HepG2 (cell line): ENCODE data around the gene DLG2. TPM values are rescaled to one million over a fixed set of nuclear protein-coding genes. Genes with fewer than 3 reads are reported as not detected.

Experiments
- HOXA3 ChIP-seq: sonication (generic); formaldehyde crosslinking; IDR thresholded peaks from 2 replicates; pipeline ENCODE4 v1.5.0; 2020; ENCODE audit warnings: missing genetic modification reagents
- ZNF574 ChIP-seq: sonication (generic); formaldehyde crosslinking; IDR thresholded peaks from 2 replicates; pipeline ENCODE4 v1.4.0; 2020; ENCODE audit warnings: missing genetic modification reagents
- ZNF597 ChIP-seq: sonication (generic); formaldehyde crosslinking; IDR thresholded peaks from 2 replicates; pipeline ENCODE4 v1.5.0; 2020; ENCODE audit warnings: missing genetic modification reagents
- polyA plus RNA-seq, 8 experiments: library from polyadenylated mRNA; depleted of rRNA in 3 of 8; stranded (reverse) in 7 of 8; unstranded in 1 of 8; fragments of >200 nt; fragmentation: Illumina TruSeq in 4 of 8; extraction: Trizol in 4 of 8; gene quantifications; 2 replicates each; pipeline versions ENCODE4 v1.2.1 to v1.2.3, GENCODE V29; 2011 to 2016; ENCODE audit warnings: low read depth in 4 of 8, missing spikeins in 1 of 8, mixed read lengths in 1 of 8; ENCODE audit not compliant: insufficient read depth in 1 of 8
- total RNA-seq, 5 experiments: library from RNA; depleted of rRNA; stranded (reverse); fragments of >200 nt; fragmentation: Illumina TruSeq; extraction: Trizol; gene quantifications; 2 replicates each; pipeline ENCODE4 v1.2.3, GENCODE V29; 2016; ENCODE audit warnings: low read depth in 1 of 5
- TF ChIP-seq, protein P1 (sequence below): sonication (generic); formaldehyde crosslinking; IDR thresholded peaks from 2 replicates; pipeline ENCODE4 v1.5.0; 2020; ENCODE audit warnings: mild to moderate bottlenecking, missing genetic modification reagents
- TF ChIP-seq, protein P2 (sequence below): sonication (generic); formaldehyde crosslinking; IDR thresholded peaks from 2 replicates; pipeline ENCODE4 v1.4.0; 2020; ENCODE audit warnings: mild to moderate bottlenecking, missing genetic modification reagents

Gene DLG2
- total and polyA plus RNA-seq, 2 of the 13 experiments (the other 11 are each of a cell fraction or from before 2014, with no cell fraction given): 0.46 to 1.0 TPM

DNA sequence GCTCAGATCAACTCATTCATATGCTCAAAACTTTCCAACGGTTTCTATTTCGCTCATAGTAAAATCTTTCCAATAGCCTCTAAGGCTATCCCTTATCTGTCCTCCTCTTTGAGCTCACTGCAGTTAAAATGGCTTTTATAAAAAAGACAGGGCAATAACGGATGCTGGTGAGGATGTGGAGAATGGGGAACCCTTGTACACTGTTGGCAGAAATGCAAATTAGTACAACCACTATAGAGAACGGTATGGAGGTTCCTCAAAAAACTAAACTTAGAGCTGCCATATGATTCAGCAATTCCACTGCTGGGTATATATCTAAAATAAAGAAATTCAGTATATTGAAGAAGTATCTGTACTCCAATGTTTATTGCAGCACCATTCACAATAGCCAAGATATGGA is 345.6 kb downstream of the DLG2 start (continued):
- TF ChIP-seq, protein P1, sequence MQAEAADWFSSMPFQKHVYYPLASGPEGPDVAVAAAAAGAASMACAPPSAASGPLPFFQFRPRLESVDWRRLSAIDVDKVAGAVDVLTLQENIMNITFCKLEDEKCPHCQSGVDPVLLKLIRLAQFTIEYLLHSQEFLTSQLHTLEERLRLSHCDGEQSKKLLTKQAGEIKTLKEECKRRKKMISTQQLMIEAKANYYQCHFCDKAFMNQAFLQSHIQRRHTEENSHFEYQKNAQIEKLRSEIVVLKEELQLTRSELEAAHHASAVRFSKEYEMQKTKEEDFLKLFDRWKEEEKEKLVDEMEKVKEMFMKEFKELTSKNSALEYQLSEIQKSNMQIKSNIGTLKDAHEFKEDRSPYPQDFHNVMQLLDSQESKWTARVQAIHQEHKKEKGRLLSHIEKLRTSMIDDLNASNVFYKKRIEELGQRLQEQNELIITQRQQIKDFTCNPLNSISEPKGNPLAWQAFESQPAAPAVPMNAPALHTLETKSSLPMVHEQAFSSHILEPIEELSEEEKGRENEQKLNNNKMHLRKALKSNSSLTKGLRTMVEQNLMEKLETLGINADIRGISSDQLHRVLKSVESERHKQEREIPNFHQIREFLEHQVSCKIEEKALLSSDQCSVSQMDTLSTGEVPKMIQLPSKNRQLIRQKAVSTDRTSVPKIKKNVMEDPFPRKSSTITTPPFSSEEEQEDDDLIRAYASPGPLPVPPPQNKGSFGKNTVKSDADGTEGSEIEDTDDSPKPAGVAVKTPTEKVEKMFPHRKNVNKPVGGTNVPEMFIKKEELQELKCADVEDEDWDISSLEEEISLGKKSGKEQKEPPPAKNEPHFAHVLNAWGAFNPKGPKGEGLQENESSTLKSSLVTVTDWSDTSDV: no peak
- TF ChIP-seq, protein P2, sequence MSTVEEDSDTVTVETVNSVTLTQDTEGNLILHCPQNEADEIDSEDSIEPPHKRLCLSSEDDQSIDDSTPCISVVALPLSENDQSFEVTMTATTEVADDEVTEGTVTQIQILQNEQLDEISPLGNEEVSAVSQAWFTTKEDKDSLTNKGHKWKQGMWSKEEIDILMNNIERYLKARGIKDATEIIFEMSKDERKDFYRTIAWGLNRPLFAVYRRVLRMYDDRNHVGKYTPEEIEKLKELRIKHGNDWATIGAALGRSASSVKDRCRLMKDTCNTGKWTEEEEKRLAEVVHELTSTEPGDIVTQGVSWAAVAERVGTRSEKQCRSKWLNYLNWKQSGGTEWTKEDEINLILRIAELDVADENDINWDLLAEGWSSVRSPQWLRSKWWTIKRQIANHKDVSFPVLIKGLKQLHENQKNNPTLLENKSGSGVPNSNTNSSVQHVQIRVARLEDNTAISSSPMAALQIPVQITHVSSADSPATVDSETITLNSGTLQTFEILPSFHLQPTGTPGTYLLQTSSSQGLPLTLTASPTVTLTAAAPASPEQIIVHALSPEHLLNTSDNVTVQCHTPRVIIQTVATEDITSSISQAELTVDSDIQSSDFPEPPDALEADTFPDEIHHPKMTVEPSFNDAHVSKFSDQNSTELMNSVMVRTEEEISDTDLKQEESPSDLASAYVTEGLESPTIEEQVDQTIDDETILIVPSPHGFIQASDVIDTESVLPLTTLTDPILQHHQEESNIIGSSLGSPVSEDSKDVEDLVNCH (CRISPR knock-in tag): no peak
- TF ChIP-seq ZNF597 (CRISPR knock-in tag) (no peak), HOXA3 (CRISPR knock-in tag) (no peak), ZNF574 (CRISPR knock-in tag) (no peak)
